ENCODE results near the gene MCC.
A peak's percentile ranks its signal among the peaks of the same experiment; 100 is the strongest.

Gene MCC

GRCh38 chr5:113325054-113325453 lies 163.2 kb downstream of the MCC start:
- DNase-seq (ENCODE audit: low read depth in 1 of 2, low spot score in 1 of 2), result no peak

GRCh38 chr5:113321276-113321675 lies 167.0 kb downstream of the MCC start:
- no peak for DNase-seq (ENCODE audit: low read depth in 1 of 2, low spot score in 1 of 2)

- no peak for DNase-seq (ENCODE audit: low read depth in 1 of 2, low spot score in 1 of 2)
Observed at GRCh38 chr5:113320273-113320780, 167.9 kb downstream of the MCC start.

GRCh38 chr5:113319256-113320053 lies 168.8 kb downstream of the MCC start:
- DNase-seq (ENCODE audit: low read depth in 1 of 2, low spot score in 1 of 2), result no peak

- DNase-seq (ENCODE audit: low read depth in 1 of 2, low spot score in 1 of 2), result no peak
Observed at GRCh38 chr5:113317636-113318035, 170.6 kb downstream of the MCC start.

- no peak for DNase-seq (ENCODE audit: low read depth in 1 of 2, low spot score in 1 of 2)
Observed at GRCh38 chr5:113311301-113311700, 177.0 kb downstream of the MCC start.

GRCh38 chr5:113302120-113302519 lies 186.1 kb downstream of the MCC start:
- no peak for DNase-seq (ENCODE audit: low read depth in 1 of 2, low spot score in 1 of 2)

- DNase-seq (ENCODE audit: low read depth in 1 of 2, low spot score in 1 of 2), result no peak
Observed at GRCh38 chr5:113299591-113299990, 188.7 kb downstream of the MCC start.

GRCh38 chr5:113296676-113297075 lies 191.6 kb downstream of the MCC start:
- no peak for DNase-seq (ENCODE audit: low read depth in 1 of 2, low spot score in 1 of 2)

GRCh38 chr5:113295111-113295539 lies 193.1 kb downstream of the MCC start:
- DNase-seq (ENCODE audit: low read depth in 1 of 2, low spot score in 1 of 2), result no peak

GRCh38 chr5:113294311-113295110 lies 193.7 kb downstream of the MCC start:
- peak; percentile 47 to 52 for DNase-seq (ENCODE audit: low read depth in 1 of 2, low spot score in 1 of 2)

- DNase-seq (ENCODE audit: low read depth in 1 of 2, low spot score in 1 of 2), result no peak
Observed at GRCh38 chr5:113293975-113294310, 194.3 kb downstream of the MCC start.

GRCh38 chr5:113293068-113293974 lies 194.9 kb downstream of the MCC start:
- DNase-seq (ENCODE audit: low read depth in 1 of 2, low spot score in 1 of 2), result no peak

GRCh38 chr5:113292462-113292861 lies 195.8 kb downstream of the MCC start:
- DNase-seq (ENCODE audit: low read depth in 1 of 2, low spot score in 1 of 2), result no peak

- DNase-seq (ENCODE audit: low read depth in 1 of 2, low spot score in 1 of 2), result no peak
Observed at GRCh38 chr5:113283558-113283957, 204.7 kb downstream of the MCC start.

GRCh38 chr5:113282472-113282871 lies 205.8 kb downstream of the MCC start:
- DNase-seq (ENCODE audit: low read depth in 1 of 2, low spot score in 1 of 2), result no peak

- no peak for DNase-seq (ENCODE audit: low read depth in 1 of 2, low spot score in 1 of 2)
Observed at GRCh38 chr5:113281194-113281593, 207.1 kb downstream of the MCC start.

- no peak for DNase-seq (ENCODE audit: low read depth in 1 of 2, low spot score in 1 of 2)
Observed at GRCh38 chr5:113280541-113280940, 207.7 kb downstream of the MCC start.

GRCh38 chr5:113278976-113279375 lies 209.3 kb downstream of the MCC start:
- no peak for DNase-seq (ENCODE audit: low read depth in 1 of 2, low spot score in 1 of 2)

GRCh38 chr5:113276493-113276892 lies 211.8 kb downstream of the MCC start:
- DNase-seq (ENCODE audit: low read depth in 1 of 2, low spot score in 1 of 2), result no peak

- no peak for DNase-seq (ENCODE audit: low read depth in 1 of 2, low spot score in 1 of 2)
Observed at GRCh38 chr5:113276001-113276400, 212.3 kb downstream of the MCC start.

Measured in activated T-helper 1 cell treated with anti-CD3 and anti-CD28 coated beads, Interleukin-2, amount 50 U/mL, for 16 hours (primary cell).